HG02852 (cell line): ENCODE data around the gene CLIC1.

ENCODE experiments used
- ATAC-seq: cut with Tn5 transposase; IDR thresholded peaks from one replicate; pipeline ENCODE4 v1.9.1; 2021; ENCODE audit warnings: mild to moderate bottlenecking, moderate library complexity; ENCODE audit not compliant: unreplicated experiment

CLIC1 gene

DNA sequence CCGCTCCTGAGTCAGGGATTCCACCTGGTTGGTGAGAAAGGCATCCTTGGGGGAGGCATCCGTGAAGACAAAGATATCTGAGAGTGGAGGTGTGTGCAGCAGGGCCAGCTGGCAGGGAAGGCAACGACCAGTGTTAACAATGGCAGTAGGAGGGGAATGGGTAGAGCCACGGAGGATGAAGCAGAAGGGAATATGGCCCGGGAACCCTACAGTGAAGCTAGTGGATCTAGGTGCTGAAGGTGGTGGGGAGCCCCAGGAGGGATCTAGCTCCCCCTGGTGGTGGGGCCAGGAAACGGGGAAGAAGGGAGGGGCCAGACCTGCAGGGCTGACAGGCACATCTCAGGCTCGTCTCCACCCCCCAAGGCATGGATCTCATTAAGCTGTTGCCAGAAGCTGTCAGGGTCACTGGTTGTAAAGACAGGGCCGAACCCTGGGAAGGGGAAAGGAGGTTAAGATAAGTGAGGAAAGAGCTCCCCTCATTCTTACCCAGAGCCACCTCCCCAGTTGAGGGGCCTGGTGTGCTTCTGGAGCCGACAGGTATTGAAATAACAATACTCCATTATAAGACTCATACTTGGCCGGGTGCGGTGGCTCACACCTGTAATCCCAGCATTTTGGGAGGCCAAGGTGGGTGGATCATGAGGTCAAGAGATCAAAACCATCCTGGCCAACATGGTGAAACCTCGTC is 33.5 kb upstream of the CLIC1 start:
- ATAC-seq, result no peak

- no peak for ATAC-seq
Observed at GRCh38 chr6:31768363-31769257, 32.3 kb upstream of the CLIC1 start.

DNA sequence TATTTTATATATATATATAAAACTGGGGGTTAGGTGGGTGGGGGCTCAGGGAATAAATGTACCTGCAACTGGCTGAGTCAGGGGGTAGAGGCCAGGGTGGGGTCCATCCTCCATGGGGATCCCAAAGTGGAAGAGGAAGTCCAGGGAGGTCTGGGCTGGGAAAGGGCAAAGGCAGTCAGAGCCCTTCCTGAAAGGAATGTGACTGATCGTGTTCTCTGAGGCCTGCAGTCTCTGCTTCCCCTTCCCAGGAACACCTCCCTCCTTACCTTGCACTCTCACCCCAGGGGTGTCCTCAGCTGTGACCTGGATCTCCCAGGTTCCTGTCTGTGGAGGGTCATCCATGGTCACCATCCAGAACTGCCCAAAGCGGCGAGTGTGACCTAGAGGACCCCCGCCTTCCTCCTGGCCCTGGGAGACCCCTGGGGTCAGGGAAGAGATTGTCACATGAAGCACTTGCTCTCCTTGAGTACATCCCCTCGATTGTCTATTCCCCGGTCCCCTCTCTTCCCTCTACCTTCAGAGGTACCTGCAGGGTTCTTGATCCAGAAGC is 30.8 kb upstream of the CLIC1 start:
- ATAC-seq, result no peak

- ATAC-seq, result no peak
Observed at GRCh38 chr6:31765910-31766794, 29.8 kb upstream of the CLIC1 start.

DNA sequence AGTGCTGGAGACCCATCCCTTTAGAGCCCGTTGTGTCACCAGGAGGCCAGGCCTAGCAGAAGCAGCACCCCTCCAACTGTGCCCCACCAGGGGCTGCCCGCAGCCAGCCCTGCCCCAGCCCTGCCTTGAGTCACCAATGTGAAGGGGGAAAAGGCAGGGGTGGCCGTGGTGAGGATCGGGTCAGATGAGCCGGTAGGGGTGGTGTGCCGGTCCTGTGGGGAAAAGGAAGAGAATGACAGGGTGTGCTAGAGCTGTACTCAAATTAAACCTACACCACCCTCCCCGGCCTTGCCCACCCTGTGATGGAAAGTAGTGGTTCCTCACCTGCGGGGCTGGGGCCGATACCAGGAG is 29.2 kb upstream of the CLIC1 start:
- ATAC-seq, result no peak

DNA sequence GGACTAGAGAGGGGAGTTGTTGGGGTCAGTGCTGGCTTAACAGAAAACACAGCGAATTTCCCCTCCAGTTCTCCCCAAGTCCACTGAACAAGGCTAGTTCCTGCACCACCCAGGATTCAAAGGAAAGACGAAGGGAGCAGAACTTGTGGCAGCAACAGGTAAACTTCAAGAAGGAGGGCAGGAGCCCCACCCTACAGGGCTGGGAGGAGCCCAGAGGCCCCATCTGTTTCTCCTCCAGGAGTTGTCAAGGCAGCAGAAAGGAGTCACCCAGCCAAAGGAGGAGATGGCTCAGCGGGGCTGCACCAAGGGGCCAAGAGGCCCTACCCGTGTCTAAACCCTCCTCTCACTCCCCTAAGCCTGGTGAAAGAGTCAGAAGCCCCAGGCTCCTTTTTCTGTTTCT is 27.9 kb upstream of the CLIC1 start:
- ATAC-seq, result no peak

- no peak for ATAC-seq
Observed at GRCh38 chr6:31763619-31763940, 27.2 kb upstream of the CLIC1 start.

DNA sequence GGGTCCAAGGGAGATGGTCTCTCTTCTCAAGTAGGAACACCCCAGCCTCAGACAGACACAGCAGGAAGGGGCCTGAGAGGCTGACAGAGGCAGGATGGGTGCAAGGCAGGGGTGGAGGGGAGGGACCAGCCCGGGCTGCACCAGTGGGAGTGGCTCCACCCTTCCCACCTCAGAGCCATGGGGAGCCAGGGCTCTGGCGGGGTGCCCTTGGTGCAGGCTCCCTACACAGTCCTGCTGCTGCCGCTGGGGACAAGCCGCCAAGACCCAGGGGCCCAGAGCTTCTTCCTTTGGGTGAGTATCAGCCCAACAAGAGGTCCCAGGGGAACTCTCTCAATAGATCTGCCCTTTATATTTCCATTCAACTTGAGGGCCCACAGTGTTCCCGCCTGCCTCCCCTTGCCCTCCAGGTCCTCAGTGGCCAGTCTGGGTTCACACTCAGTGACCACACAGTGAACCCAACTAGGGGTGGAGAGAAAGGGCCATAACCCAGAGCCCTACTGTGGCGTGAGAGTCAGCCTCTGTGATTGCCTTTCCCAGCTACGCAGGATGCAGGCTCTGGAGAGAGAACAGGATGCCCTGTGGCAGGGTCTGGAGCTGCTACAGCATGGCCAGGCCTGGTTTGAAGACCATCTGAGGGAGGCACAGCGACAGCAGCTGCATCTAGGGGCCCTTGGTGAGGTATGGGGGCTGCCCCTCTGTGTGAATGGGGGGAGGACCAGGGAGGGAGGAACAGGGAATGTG is 26.7 kb upstream of the CLIC1 start:
- ATAC-seq, result no peak

DNA sequence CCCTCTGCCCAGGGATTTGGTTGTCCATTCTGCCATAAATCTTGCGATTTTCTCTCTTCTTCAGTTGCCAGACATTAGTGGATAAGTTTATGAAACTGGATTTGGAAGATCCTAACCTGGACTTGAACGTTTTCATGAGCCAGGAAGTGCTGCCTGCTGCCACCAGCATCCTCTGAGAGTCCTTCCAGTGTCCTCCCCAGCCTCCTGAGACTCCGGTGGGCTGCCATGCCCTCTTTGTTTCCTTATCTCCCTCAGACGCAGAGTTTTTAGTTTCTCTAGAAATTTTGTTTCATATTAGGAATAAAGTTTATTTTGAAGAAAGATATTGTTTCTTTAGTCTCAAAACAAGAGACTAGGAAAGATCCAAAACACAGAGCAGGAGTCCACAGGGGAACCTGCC is 26.0 kb upstream of the CLIC1 start, which contains the start of gene SAPCD1:
Gene SAPCD1 (plus strand): TSS at position 301 of the 400 bp plus-strand sequence. CDS start 399 bp downstream, outside the sequence.
- ATAC-seq, result no peak

GRCh38 chr6:31761343-31761742 is 25.0 kb upstream of the CLIC1 start:
- ATAC-seq, result no peak

GRCh38 chr6:31760790-31761189 is 24.5 kb upstream of the CLIC1 start:
- no peak for ATAC-seq

- ATAC-seq, result no peak
Observed at GRCh38 chr6:31758281-31758680, 22.0 kb upstream of the CLIC1 start.

DNA sequence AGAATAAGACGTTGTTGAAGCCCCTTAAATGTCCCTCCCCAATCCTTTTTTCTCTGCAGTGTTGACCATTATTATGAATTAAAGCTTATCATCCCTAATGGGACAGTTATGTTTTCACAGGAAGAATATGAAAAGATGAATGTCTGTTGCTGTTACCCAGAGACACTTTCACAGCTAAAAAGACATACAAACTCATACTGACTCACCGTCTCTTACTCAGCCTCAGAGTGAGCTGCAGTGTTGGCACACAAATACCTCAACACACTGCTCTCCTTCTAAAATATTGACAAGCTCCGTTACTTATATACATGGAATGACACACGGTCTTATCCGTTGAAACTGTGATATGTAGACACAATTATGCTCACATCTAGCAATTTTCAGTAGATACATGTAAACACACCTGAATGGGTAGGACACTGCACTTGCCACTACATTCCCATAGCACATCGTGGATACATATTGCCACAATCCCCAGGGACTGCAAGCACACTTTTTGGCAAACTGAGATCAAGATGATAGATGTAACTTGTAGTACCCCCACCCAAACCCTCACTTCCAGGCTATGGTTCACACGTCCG is 16.5 kb upstream of the CLIC1 start:
- no peak for ATAC-seq

DNA sequence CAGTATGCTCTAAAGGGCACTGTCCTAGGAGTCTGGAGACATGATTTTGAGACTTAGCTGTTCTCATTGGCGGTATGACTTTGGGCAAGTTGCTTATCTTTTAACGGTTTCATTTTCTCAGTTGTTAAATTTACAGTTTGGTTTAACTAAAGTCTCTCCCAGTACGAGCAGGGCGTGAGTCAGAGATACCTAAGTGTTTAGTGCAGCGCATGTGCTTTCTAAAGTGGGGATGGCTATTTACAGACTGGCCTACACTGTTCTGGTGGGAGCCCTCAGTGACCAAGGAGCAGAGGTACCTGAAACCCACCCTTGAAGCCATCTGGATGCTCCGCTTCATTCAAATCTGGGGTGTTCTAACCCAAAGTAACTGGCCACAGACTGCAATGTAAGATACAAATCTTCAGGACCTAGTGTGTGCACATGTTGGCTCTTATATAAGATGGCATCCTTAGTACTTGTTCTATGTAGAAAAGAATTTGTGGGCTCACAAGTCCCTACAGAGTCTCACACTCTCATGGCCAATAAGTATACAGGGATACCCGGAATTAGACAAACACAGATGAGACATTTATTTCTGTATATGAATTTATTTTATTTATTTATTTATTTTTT is 14.2 kb upstream of the CLIC1 start:
- ATAC-seq, result no peak

- no peak for ATAC-seq
Observed at GRCh38 chr6:31749301-31750036, 13.1 kb upstream of the CLIC1 start.

GRCh38 chr6:31744422-31744821 is 8.1 kb upstream of the CLIC1 start:
- ATAC-seq, result no peak

DNA sequence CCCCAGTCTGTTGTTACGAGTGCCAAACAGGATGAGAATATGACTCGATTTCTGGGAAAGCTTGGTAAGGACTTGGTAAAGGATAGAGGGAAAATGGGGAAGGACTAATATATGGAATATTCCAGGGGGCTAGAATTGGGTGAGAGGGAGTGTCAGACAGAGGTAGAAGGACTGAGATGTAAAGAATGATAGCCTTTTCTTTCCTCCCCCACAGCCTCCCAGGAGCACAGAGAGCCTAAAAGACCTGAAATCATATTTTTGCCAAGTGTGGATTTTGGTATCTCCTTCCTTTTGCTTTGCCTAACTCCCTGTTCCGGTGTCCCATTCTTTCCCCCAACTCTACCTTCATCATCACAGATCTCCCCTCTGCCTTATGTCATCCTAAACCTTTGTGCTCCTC is 6.6 kb upstream of the CLIC1 start:
- ATAC-seq, result no peak

DNA sequence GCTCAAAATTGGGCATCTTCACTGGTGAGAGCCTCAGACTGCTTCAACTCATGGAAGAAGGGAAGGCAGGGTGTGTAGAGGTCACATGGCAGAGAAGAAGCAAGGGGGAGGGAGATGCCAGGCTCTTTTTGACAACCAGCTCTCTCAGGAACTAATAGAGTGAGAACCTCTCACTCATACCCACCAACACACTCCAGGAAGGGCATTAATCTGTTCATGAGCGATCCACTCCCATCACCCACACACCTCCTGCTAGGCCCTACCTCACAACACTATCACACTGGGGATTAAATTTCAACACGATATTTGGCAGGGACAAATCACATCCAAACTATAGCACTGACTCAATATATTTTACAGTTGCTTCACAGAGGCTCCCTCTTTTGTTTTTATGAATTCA is 5.5 kb upstream of the CLIC1 start:
- ATAC-seq, result no peak
